K562 (cell line): ENCODE results near the gene NANS. TPM values are rescaled to one million over a fixed set of nuclear protein-coding genes. Genes with fewer than 3 reads are reported as not detected.

Source experiments
- ARID4B ChIP-seq: sonication (generic); formaldehyde crosslinking; IDR thresholded peaks from 2 replicates; pipeline ENCODE4 v1.8.0; 2022; ENCODE audit warnings: mild to moderate bottlenecking, missing genetic modification reagents
- JUN ChIP-seq, 2 experiments: sonication (generic) in 1 of 2; formaldehyde crosslinking in 1 of 2; IDR thresholded peaks; 2 replicates each; pipeline versions ENCODE4 v1.6.1 to v1.8.0; 2012 to 2022; ENCODE audit warnings: borderline replicate concordance in 2 of 2, mild to moderate bottlenecking in 2 of 2, improper control_type of control experiment in 1 of 2, low read depth in 1 of 2, low read length in 1 of 2, missing genetic modification reagents in 1 of 2
- JUND ChIP-seq, 2 experiments: IDR thresholded peaks; 2 replicates in 1 of 2; 3 replicates in 1 of 2; pipeline ENCODE4 v1.6.1; 2011; ENCODE audit warnings: borderline replicate concordance in 2 of 2, low read depth in 2 of 2, low read length in 2 of 2, improper control_type of control experiment in 1 of 2, missing biosample characterization in 1 of 2, missing genetic modification characterization in 1 of 2, missing genetic modification reagents in 1 of 2
- MEF2A ChIP-seq: IDR thresholded peaks from 2 replicates; pipeline ENCODE4 v1.6.1; 2011; ENCODE audit warnings: low read depth, mild to moderate bottlenecking, low read length, moderate library complexity; ENCODE audit not compliant: control insufficient read depth
- RB1 ChIP-seq: fragments of 450-650 bp; IDR thresholded peaks from 2 replicates; pipeline ENCODE4 v1.6.1; 2017; ENCODE audit warnings: low read depth, mild to moderate bottlenecking
- SETDB1 ChIP-seq: IDR thresholded peaks from one replicate; pipeline ENCODE4 v1.6.1; 2012; ENCODE audit warnings: low read length, control low read depth, inconsistent platforms
- SMARCA4 ChIP-seq: fragments of 450-650 bp; IDR thresholded peaks from 2 replicates; pipeline ENCODE4 v1.6.1; 2016
- ZFP30 ChIP-seq: fragments of 250-450 bp; sonication (Bioruptor Pico); IDR thresholded peaks from 2 replicates; pipeline ENCODE4 v1.8.0; 2022; ENCODE audit warnings: moderate library complexity, mild to moderate bottlenecking, inconsistent platforms, borderline replicate concordance
- polyA plus RNA-seq, 8 experiments: library from polyadenylated mRNA; depleted of rRNA in 4 of 8; stranded (reverse) in 5 of 8; unstranded in 3 of 8; fragments of >200 nt; fragmentation: Nextera tagmentation in 2 of 8; fragmentation: Illumina TruSeq in 1 of 8; extraction: Ambion mirVana in 2 of 8; extraction: Trizol in 1 of 8; gene quantifications; 2 replicates each; pipeline versions ENCODE4 v1.2.1 to v1.2.3, GENCODE V29; 2011 to 2014; ENCODE audit warnings: inconsistent platforms in 1 of 8, missing spikeins in 1 of 8
- total RNA-seq, 7 experiments: library from RNA; depleted of rRNA in 6 of 7; stranded (reverse); fragments of >200 nt in 6 of 7; fragmentation: Illumina TruSeq in 2 of 7; extraction: Trizol in 2 of 7; gene quantifications; 2 replicates each; pipeline versions ENCODE4 v1.2.1 to v1.2.3, GENCODE V29; 2011 to 2021; ENCODE audit warnings: low replicate concordance in 1 of 7
- TF ChIP-seq, protein P1 (sequence below): fragments of 450-650 bp; formaldehyde crosslinking; IDR thresholded peaks from 2 replicates; pipeline ENCODE4 v1.4.0; 2020; ENCODE audit warnings: mild to moderate bottlenecking, moderate library complexity
- TF ChIP-seq, protein P2 (sequence below): sonication (generic); formaldehyde crosslinking; IDR thresholded peaks from 2 replicates; pipeline ENCODE4 v1.8.0; 2022; ENCODE audit warnings: mild to moderate bottlenecking, missing genetic modification reagents
- TF ChIP-seq, protein P3 (sequence below): sonication (generic); formaldehyde crosslinking; IDR thresholded peaks from 2 replicates; pipeline ENCODE4 v1.8.1; 2023; ENCODE audit warnings: mild to moderate bottlenecking, missing genetic modification reagents

NANS gene
- total and polyA plus RNA-seq, 9 of the 15 experiments (the other 6 are each of a cell fraction or from before 2014, with no cell fraction given): 37.1 to 181 (median 137) TPM

GRCh38 chr9:98074115-98074990 is 17.8 kb downstream of the NANS start (continued):
- TF ChIP-seq ARID4B (CRISPR knock-in tag) (no peak), SMARCA4 (no peak), MEF2A (no peak), SETDB1 (no peak), JUN (IDR thresholded peaks at IDR 0.05; ENCODE audit: borderline replicate concordance, low read depth, low read length) (no peak), JUN (CRISPR knock-in tag; IDR thresholded peaks at IDR 0.05; ENCODE audit: borderline replicate concordance) (no peak), JUND (IDR thresholded peaks at IDR 0.05; ENCODE audit: borderline replicate concordance, low read depth, low read length) (0 out of 2 replicates have a peak, but pooled peaks have one; percentile 19), JUND (tag; IDR thresholded peaks at IDR 0.05; ENCODE audit: borderline replicate concordance, low read depth, low read length) (no peak), ZFP30 (CRISPR knock-in tag) (no peak), RB1 (peak; percentile 76)
- TF ChIP-seq, protein P1, sequence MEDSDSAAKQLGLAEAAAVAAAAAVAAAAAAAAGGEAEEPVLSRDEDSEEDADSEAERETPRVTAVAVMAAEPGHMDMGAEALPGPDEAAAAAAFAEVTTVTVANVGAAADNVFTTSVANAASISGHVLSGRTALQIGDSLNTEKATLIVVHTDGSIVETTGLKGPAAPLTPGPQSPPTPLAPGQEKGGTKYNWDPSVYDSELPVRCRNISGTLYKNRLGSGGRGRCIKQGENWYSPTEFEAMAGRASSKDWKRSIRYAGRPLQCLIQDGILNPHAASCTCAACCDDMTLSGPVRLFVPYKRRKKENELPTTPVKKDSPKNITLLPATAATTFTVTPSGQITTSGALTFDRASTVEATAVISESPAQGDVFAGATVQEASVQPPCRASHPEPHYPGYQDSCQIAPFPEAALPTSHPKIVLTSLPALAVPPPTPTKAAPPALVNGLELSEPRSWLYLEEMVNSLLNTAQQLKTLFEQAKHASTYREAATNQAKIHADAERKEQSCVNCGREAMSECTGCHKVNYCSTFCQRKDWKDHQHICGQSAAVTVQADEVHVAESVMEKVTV: peak; percentile 59
- TF ChIP-seq, protein P2, sequence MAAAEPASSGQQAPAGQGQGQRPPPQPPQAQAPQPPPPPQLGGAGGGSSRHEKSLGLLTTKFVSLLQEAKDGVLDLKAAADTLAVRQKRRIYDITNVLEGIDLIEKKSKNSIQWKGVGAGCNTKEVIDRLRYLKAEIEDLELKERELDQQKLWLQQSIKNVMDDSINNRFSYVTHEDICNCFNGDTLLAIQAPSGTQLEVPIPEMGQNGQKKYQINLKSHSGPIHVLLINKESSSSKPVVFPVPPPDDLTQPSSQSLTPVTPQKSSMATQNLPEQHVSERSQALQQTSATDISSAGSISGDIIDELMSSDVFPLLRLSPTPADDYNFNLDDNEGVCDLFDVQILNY: no peak
- TF ChIP-seq, protein P3, sequence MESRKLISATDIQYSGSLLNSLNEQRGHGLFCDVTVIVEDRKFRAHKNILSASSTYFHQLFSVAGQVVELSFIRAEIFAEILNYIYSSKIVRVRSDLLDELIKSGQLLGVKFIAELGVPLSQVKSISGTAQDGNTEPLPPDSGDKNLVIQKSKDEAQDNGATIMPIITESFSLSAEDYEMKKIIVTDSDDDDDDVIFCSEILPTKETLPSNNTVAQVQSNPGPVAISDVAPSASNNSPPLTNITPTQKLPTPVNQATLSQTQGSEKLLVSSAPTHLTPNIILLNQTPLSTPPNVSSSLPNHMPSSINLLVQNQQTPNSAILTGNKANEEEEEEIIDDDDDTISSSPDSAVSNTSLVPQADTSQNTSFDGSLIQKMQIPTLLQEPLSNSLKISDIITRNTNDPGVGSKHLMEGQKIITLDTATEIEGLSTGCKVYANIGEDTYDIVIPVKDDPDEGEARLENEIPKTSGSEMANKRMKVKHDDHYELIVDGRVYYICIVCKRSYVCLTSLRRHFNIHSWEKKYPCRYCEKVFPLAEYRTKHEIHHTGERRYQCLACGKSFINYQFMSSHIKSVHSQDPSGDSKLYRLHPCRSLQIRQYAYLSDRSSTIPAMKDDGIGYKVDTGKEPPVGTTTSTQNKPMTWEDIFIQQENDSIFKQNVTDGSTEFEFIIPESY: no peak
